ENCODE results near the gene MTMR10.

The MTMR10 gene

GRCh38 chr15:30963681-30964080 is 27.7 kb downstream of the MTMR10 start:
- Histone ChIP-seq H3K36me3 (ENCODE audit: insufficient read depth, low read length) (peaks cover 43% of the 10 kb centered on the region), H3K9me2 (ENCODE audit: low read depth, low read length) (no peaks in the 10 kb centered on the region), H3K79me2 (ENCODE audit: insufficient read depth, low read length) (no peaks in the 10 kb centered on the region), H3K9me3 (ENCODE audit: low read length) (no peaks in the 10 kb centered on the region), H3K27me3 (ENCODE audit: insufficient read depth, low read length) (no peaks in the 10 kb centered on the region), H3K4me1 (ENCODE audit: insufficient read depth, low read length, severe bottlenecking) (peaks cover 24% of the 10 kb centered on the region), H3K4me2 (ENCODE audit: low read length) (no peak overlapping the region), H3K4me3 (ENCODE audit: low read depth, low read length, poor library complexity, severe bottlenecking) (no peak overlapping the region), H4K20me1 (ENCODE audit: insufficient read depth, low read length) (no peaks in the 10 kb centered on the region), H3K27ac (ENCODE audit: low read depth, low read length, poor library complexity, severe bottlenecking) (peak overlapping the region; percentile 15), H3K9ac (ENCODE audit: low read length) (no peak overlapping the region), H2AFZ (ENCODE audit: low read length) (no peak overlapping the region), H3F3A (ENCODE audit: insufficient read depth, low read length) (no peaks in the 10 kb centered on the region)
- no peak for TF ChIP-seq CTCF (IDR thresholded peaks at IDR 0.05; ENCODE audit: low read length)
- no peak for TF ChIP-seq EZH2 (IDR thresholded peaks at IDR 0.05; ENCODE audit: borderline replicate concordance, low read length)

GRCh38 chr15:30962659-30963058 is 28.8 kb downstream of the MTMR10 start:
- no peaks in the 10 kb centered on the region for H3K79me2 ChIP-seq (ENCODE audit: insufficient read depth, low read length)
- H3K9ac ChIP-seq (ENCODE audit: low read length): no peak overlapping the region
- peaks cover 16% of the 10 kb centered on the region for H3K4me1 ChIP-seq (ENCODE audit: insufficient read depth, low read length, severe bottlenecking)
- no peaks in the 10 kb centered on the region for H3K27me3 ChIP-seq (ENCODE audit: insufficient read depth, low read length)
- no peaks in the 10 kb centered on the region for H3K9me2 ChIP-seq (ENCODE audit: low read depth, low read length)
- H4K20me1 ChIP-seq (ENCODE audit: insufficient read depth, low read length): no peaks in the 10 kb centered on the region
- no peaks in the 10 kb centered on the region for H3F3A ChIP-seq (ENCODE audit: insufficient read depth, low read length)
- H2AFZ ChIP-seq (ENCODE audit: low read length): no peak overlapping the region
- H3K36me3 ChIP-seq (ENCODE audit: insufficient read depth, low read length): peaks cover 50% of the 10 kb centered on the region
- H3K4me3 ChIP-seq (ENCODE audit: low read depth, low read length, poor library complexity, severe bottlenecking): no peak overlapping the region
- no peak overlapping the region for H3K4me2 ChIP-seq (ENCODE audit: low read length)
- no peaks in the 10 kb centered on the region for H3K9me3 ChIP-seq (ENCODE audit: low read length)
- no peak for TF ChIP-seq EZH2 (IDR thresholded peaks at IDR 0.05; ENCODE audit: borderline replicate concordance, low read length)
- no peak for TF ChIP-seq CTCF (IDR thresholded peaks at IDR 0.05; ENCODE audit: low read length)
- no peak overlapping the region for H3K27ac ChIP-seq (ENCODE audit: low read depth, low read length, poor library complexity, severe bottlenecking)

GRCh38 chr15:30962079-30962478 is 29.3 kb downstream of the MTMR10 start:
- H3K79me2 ChIP-seq (ENCODE audit: insufficient read depth, low read length): no peaks in the 10 kb centered on the region
- H3K9ac ChIP-seq (ENCODE audit: low read length): no peak overlapping the region
- no peaks in the 10 kb centered on the region for H3F3A ChIP-seq (ENCODE audit: insufficient read depth, low read length)
- H3K27me3 ChIP-seq (ENCODE audit: insufficient read depth, low read length): no peaks in the 10 kb centered on the region
- H3K9me2 ChIP-seq (ENCODE audit: low read depth, low read length): no peaks in the 10 kb centered on the region
- no peak overlapping the region for H3K27ac ChIP-seq (ENCODE audit: low read depth, low read length, poor library complexity, severe bottlenecking)
- H2AFZ ChIP-seq (ENCODE audit: low read length): no peak overlapping the region
- H3K36me3 ChIP-seq (ENCODE audit: insufficient read depth, low read length): peaks cover 55% of the 10 kb centered on the region
- peaks cover 16% of the 10 kb centered on the region for H3K4me1 ChIP-seq (ENCODE audit: insufficient read depth, low read length, severe bottlenecking)
- no peak overlapping the region for H3K4me2 ChIP-seq (ENCODE audit: low read length)
- no peaks in the 10 kb centered on the region for H4K20me1 ChIP-seq (ENCODE audit: insufficient read depth, low read length)
- H3K4me3 ChIP-seq (ENCODE audit: low read depth, low read length, poor library complexity, severe bottlenecking): no peak overlapping the region
- no peaks in the 10 kb centered on the region for H3K9me3 ChIP-seq (ENCODE audit: low read length)
- TF ChIP-seq CTCF (IDR thresholded peaks at IDR 0.05; ENCODE audit: low read length) (no peak), EZH2 (IDR thresholded peaks at IDR 0.05; ENCODE audit: borderline replicate concordance, low read length) (no peak)

All from OCI-LY1 (cell line).